CD4-positive, alpha-beta T cell treated with Interferon gamma for 1 hour (primary cell): ENCODE data around the gene SOX6.

ENCODE experiments used
- DNase-seq: peaks from one replicate; pipeline ENCODE4 v3.0.0-alpha.2; 2020

The SOX6 gene

DNA sequence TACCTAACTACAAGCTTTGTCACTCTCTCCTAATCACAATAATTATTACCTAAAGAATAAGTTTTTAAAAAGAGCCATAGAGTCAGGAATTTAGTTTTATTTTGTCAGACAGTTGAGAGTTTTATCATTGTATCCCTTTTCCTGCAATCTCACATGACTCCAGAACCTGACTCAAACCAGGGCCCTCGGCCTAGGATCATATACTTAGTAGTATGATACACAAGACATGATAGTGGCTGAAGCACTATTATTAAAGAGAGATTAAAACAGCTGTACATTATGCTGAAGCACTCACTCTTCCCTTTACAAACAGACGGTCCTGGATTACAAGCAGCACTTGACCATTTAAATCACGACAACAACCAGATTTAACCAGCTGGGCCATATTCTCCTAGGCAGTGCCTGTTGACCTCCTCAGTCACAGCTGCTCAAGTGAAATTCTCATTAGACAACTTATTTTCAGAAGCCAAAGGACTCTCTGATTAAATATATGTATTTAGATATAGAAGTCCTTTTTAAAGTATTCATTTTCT is 44.0 kb downstream of the SOX6 start:
- DNase-seq = no peak

DNA sequence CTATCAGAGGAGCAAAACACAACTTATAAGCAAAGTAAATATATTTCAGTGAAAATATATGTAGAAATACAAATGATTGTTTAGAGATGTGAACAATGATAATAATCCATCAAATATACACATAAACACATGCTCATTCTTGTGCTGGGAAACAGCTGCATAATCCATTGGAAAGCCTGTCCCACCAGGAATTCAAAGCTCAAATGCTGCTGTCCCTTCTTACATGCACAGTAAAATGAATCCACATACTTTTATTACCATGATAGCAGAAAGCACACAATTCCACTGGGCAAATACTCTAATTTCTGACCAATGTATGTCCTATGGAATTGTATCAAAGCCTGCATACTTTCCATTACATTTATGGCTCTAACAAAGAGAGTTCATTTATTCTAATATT is 44.5 kb downstream of the SOX6 start:
- no peak for DNase-seq

DNA sequence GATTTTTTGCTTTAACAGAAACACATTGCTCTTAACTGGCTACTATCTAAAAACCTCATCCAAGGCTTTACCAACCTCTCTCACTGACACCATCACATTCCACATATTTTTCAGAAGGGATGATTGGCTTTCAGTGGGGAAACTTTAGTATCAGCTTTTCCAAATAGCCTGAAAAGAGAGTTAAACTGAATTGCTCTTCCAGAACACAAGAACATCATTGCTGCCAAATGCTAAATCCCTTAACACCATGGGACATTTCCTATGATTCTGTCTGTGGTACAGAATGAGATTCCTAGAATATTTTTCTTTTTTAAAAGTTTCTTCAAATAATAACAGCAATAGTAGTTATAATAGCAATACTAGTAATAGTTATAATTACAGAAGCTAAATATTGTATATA is 45.4 kb downstream of the SOX6 start:
- DNase-seq = no peak

DNA sequence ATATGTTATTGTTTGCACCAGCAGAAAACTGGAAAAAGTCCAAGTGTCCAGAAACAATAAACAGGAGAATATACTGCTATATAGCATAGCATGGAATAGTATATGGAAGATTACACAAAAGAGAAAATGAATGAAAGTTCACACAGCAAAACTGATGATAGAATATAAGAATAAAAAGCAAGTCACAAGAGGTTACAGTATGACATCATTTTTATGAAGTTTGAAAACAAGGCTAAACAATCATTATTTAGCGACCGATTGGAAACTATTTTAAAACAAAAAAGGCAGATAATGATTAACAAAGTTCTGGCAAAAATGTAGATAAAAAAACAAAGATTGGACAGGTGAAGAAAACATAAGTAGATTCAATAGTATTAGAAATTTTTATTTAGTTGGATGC is 47.1 kb downstream of the SOX6 start:
- DNase-seq = no peak

- no peak for DNase-seq
These were observed 54.9 kb downstream of the SOX6 start for GRCh38 chr11:16301462-16301861.

- DNase-seq = no peak
These were observed 56.2 kb downstream of the SOX6 start for GRCh38 chr11:16299884-16300782.

DNA sequence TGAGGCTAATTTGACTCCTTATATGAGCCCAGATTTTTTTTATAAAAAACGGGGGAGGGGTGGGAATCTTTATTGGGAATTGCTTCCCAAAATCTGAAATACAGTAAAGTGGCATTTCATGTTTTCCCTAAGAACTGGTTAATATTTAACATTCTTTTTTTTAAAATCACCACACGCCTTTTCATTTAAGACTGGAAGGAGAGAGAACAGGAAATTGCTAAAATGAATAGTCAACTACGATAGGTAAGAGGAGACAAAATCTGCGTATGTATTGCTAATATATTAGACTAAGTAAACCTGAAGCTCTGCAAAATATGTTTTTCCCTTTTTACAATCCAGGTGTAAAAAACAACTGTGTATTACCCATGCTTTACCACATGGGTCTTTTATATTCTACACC is 57.0 kb downstream of the SOX6 start:
- no peak for DNase-seq

DNA sequence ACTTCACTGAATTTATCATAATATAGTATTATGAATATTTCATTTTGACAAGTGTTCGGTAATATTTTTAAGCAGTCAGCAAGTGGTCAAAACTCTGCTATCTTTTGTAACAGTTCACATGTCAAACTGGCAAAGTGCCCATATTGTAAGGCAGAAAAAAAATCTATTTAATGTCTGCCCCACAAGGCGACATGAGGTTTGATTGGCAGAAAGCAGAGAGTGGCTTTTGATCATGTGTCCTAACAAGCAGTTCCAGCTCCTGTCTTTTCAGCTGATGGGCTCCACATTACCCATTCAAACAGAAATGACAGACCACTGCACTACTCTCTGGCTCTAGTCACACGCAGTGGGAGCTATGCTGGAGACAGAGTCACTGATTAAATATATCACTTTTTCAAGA is 59.0 kb downstream of the SOX6 start:
- no peak for DNase-seq

DNA sequence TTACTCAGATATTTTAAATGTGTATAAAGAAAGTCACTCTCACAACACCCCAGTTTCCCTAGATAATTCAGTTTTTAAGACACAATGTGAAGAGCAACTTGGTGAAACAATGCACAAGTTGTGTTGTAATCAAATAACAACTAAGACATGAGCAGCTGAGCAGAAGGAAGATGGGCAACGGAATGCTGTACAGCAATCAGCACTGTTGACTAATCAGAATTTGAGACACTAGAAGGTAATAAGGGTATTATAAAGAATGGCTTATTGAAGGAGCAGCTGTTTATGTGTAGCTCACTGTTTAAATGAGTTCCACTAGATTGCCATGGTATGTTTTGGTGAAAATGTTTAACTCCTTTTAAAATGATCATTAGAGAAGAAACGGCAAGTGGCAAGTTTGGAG is 60.1 kb downstream of the SOX6 start:
- DNase-seq = no peak

DNA sequence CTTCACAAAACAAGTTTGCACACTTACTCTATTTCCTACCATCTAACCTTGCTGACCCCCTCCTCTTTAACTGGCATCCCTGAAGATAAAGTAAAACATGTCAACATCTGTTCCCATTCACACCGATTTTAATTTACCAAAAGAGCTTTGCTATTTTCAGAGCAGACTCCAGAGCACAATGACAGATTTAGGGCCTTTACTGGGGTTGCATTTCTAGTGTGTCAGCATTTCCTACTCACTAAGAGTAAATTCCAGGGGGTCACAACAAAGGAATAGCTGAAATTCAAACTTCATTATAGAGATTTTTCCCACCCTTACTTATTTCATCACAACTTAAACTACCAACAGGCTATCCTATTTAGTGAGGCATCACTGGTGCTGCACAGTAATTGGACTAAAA is 60.8 kb downstream of the SOX6 start:
- no peak for DNase-seq

DNA sequence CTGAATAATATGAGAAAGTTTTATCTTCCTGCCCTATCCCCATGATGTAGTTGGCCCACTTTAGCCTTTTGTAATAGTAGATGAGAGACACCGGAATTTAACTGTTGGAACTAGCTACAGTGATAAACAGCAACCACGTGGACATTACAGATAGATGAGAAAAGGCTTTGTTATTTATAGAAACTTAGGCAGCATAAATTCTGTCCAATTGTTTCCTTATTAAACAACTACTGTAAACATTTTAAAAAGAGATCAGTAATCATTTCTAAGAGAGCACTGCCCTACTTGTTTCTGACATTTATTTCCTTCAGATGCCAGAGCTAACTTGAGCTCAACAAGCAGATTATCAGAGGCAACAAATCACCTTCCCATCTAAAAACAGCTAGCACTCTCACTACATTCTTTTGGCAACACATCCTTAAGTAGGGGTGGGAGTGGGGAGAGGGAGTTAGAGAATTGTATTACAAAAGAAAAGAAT is 63.1 kb downstream of the SOX6 start:
- DNase-seq = no peak

- no peak for DNase-seq
These were observed 64.0 kb downstream of the SOX6 start for GRCh38 chr11:16292167-16292859.

- no peak for DNase-seq
These were observed 64.6 kb downstream of the SOX6 start for GRCh38 chr11:16291729-16292128.

DNA sequence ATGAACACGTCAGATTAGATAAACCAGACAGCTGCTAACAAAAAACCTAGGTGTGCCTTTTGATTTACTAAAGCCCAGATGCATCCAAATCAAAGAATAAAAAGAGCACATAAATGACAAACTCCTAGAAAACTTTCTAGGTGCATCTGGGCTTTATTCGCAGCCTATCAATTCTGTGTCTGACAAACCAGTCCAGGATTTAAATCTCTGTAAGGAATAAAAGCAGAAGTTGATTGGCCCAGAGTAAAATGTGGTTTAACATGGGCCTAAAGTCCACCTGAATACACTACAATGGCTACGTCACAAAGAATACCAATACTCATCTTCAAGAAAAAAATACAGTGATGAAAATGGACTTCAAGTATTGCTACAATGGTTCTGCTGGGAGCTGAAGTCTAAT is 66.8 kb downstream of the SOX6 start:
- no peak for DNase-seq

- no peak for DNase-seq
These were observed 68.6 kb downstream of the SOX6 start for GRCh38 chr11:16287630-16288280.

- DNase-seq = no peak
These were observed 70.3 kb downstream of the SOX6 start for GRCh38 chr11:16286095-16286494.

- DNase-seq = no peak
These were observed 76.1 kb downstream of the SOX6 start for GRCh38 chr11:16280256-16280682.

DNA sequence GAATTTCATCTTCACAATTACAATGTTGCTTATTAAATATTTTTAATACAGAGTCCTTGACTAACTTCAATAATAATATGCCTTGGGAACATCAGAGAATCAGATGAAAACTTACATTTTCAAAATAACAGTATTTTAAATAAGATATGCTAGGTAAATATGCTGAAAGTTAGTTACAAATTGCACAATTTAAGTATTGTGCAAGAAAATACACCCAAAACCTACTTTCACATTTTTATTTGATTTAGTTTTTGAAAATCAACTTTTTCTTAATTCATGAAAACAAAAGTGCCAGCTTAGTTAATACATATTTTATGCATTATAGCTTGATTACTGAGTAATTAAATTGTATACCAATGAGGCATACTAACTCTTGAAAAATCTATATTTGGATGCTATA is 76.8 kb downstream of the SOX6 start:
- no peak for DNase-seq

- no peak for DNase-seq
These were observed 77.4 kb downstream of the SOX6 start for GRCh38 chr11:16278979-16279378.

- no peak for DNase-seq
These were observed 78.1 kb downstream of the SOX6 start for GRCh38 chr11:16278273-16278672.

GRCh38 chr11:16276251-16276650 is 80.1 kb downstream of the SOX6 start:
- no peak for DNase-seq

GRCh38 chr11:16271258-16271657 is 85.1 kb downstream of the SOX6 start:
- DNase-seq = no peak

DNA sequence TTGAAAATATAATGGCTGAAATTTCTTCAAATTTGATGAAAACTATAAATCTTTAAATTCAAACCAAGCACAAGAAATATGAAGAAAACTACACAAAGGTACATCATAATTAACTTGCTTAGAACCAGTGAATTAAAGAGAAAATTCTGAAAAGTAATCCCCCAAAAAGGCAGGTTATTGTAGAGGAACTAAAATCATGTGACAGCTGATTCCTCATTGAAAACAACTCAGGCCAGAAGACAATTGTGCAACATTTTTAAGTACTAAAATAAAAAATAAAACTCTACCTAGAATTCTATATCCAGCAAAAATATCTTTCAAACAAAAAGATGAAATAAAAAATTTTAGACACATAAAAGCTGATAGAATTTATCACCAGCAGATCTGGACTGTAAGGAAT is 90.3 kb downstream of the SOX6 start:
- DNase-seq = no peak

DNA sequence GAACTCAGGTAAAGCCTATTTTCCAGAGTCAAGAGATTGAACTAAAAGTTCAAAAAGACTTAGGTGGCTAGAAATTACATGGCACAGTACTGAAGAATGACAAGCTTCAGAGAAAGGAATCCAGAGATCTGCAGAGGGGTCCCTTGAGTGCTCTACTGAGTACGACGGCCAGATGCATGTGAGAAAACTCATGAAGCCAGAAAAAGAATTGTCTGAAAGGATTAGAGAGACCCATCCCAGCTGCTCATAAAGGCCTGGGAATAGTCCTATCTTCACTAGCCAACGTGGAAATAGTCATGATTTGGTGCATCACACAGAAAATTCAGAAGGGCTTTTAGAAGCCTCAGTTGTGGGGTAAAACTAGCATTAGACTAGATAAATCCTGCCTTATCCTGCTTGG is 91.3 kb downstream of the SOX6 start:
- DNase-seq = no peak
